DND-41 (cell line): ENCODE data around the gene ZRANB3.

Experiments used
- EZH2 ChIP-seq: IDR thresholded peaks from 3 replicates; pipeline ENCODE4 v1.6.1; 2012; ENCODE audit warnings: borderline replicate concordance, low read depth, mild to moderate bottlenecking, moderate library complexity, low read length, inconsistent platforms; ENCODE audit not compliant: severe bottlenecking
- TF ChIP-seq, protein P1 (sequence below): IDR thresholded peaks from 2 replicates; pipeline ENCODE4 v1.5.1; 2012; ENCODE audit warnings: borderline replicate concordance, low read length, moderate library complexity, mild to moderate bottlenecking; ENCODE audit not compliant: poor library complexity, severe bottlenecking; ENCODE audit errors: extremely low read depth

DNA sequence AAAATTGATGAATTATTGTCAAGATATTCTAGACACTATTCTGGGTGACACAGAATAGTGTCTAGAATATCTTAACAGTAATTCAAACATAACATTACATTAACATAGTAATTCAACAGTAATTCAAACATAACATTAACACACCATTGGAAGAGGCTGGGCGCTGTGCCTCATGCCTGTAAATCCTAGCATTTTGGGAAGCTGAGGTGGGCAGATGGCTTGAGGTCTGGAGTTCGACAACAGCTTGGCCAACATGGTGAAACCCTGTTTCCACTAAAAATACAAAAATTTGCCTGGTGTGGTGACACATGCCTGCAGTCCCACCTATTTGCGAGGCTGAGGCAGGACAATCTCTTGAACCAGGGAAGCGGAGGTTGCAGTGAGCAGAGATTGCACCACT is 195.8 kb downstream of the ZRANB3 start:
- no peak for TF ChIP-seq EZH2
- TF ChIP-seq, protein P1, sequence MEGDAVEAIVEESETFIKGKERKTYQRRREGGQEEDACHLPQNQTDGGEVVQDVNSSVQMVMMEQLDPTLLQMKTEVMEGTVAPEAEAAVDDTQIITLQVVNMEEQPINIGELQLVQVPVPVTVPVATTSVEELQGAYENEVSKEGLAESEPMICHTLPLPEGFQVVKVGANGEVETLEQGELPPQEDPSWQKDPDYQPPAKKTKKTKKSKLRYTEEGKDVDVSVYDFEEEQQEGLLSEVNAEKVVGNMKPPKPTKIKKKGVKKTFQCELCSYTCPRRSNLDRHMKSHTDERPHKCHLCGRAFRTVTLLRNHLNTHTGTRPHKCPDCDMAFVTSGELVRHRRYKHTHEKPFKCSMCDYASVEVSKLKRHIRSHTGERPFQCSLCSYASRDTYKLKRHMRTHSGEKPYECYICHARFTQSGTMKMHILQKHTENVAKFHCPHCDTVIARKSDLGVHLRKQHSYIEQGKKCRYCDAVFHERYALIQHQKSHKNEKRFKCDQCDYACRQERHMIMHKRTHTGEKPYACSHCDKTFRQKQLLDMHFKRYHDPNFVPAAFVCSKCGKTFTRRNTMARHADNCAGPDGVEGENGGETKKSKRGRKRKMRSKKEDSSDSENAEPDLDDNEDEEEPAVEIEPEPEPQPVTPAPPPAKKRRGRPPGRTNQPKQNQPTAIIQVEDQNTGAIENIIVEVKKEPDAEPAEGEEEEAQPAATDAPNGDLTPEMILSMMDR: no peak
